ENCODE results near the gene AP5S1. TPM values are rescaled to one million over a fixed set of nuclear protein-coding genes. Genes with fewer than 3 reads are reported as not detected.
A peak's percentile ranks its signal among the peaks of the same experiment; 100 is the strongest.
"Not testable (repeated sequence)": the region's sequence is repeated elsewhere in the genome, so short reads cannot be mapped to it uniquely, and the experiment has no call there.

AP5S1 gene
- total RNA-seq, 2 donors from 2014 or later = 11.7 to 20.2 TPM

DNA sequence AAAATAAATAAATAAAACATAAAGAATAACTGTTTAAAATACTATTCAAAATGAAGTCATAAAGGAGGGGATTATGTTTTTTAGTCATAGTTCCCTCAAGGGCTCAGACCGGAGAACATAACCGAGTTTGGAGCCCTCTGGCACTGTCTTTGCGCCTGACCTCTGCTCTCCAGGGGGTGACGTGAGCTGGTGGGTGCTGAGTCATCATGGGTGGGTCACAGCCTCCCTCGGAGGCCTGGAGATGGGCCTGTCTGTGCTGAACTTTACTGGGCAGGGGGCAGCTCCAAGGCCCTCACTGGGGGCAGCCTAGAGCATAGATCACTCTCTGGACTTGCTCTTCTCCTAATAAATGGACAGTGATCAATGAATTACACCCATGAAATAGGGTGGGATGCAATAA, 23.1 kb downstream of the AP5S1 start:
- no peak overlapping the region for H3K27ac ChIP-seq
- no peaks in the 10 kb centered on the region for H3K9me3 ChIP-seq
- TF ChIP-seq, protein P1, sequence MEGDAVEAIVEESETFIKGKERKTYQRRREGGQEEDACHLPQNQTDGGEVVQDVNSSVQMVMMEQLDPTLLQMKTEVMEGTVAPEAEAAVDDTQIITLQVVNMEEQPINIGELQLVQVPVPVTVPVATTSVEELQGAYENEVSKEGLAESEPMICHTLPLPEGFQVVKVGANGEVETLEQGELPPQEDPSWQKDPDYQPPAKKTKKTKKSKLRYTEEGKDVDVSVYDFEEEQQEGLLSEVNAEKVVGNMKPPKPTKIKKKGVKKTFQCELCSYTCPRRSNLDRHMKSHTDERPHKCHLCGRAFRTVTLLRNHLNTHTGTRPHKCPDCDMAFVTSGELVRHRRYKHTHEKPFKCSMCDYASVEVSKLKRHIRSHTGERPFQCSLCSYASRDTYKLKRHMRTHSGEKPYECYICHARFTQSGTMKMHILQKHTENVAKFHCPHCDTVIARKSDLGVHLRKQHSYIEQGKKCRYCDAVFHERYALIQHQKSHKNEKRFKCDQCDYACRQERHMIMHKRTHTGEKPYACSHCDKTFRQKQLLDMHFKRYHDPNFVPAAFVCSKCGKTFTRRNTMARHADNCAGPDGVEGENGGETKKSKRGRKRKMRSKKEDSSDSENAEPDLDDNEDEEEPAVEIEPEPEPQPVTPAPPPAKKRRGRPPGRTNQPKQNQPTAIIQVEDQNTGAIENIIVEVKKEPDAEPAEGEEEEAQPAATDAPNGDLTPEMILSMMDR (IDR thresholded peaks at IDR 0.05) = no peak
- no peaks in the 10 kb centered on the region for H3K36me3 ChIP-seq
- H3K4me1 ChIP-seq = peaks cover 9% of the 10 kb centered on the region
- intact Hi-C loops (cut with DNase I) = no loop called here
- no peak overlapping the region for H3K4me3 ChIP-seq
- DNase-seq = no peak
- H3K27me3 ChIP-seq = no peaks in the 10 kb centered on the region
- H3K9ac ChIP-seq (ENCODE audit: low read depth in 2 of 2, low read length in 2 of 2) = no peak overlapping the region

DNA sequence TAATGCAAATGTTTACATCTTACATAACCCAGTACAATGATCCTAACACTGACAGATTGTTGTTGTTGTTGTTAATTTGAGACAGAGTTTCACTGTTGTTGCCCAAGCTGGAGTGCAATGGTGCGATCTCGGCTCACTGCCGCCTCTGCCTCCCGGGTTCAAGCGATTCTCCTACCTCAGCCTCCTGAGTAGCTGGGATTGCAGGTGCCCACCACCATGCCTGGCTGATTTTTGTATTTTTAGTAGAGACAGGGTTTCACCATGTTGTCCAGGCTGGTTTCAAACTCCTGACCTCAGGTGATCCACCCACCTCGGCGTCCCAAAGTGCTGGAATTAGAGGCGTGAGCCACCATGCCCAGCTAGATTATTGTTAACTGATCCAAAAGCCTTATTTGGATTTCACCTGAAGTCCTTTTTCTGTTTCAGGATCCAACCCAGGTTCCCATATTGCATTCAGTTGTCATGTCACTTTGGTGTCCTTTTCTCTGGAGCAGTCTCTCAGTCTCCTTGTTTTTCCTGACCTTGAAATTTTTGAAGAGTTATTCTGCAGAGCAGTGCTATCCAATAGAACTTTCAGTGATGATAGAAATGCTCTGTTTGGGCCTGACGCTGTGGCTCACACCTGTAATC, 23.8 kb downstream of the AP5S1 start:
- DNase-seq; H3K27me3 ChIP-seq; H3K36me3 ChIP-seq; H3K4me1 ChIP-seq; intact Hi-C loops (cut with DNase I); H3K27ac ChIP-seq; H3K9ac ChIP-seq (ENCODE audit: low read depth in 2 of 2, low read length in 2 of 2); H3K9me3 ChIP-seq; H3K4me3 ChIP-seq: not testable (repeated sequence)

DNA sequence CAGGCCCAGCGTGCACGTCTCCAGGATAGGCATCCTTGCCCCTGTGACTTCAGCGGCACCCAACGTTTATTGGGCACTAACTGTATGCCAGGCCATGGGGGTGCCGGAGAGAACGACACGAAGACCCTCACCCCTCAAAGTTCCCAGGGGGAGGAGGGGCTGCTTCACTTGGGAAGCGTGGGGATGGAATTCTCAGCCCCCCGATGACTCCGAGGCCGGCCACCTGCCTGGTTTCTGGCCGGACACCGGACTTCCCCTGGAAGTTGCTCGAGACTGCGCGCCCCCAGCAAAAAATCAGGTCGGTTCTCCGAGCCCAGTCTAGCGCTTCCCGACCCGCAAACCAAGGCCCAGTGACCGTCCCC, 26.0 kb downstream of the AP5S1 start:
- intact Hi-C loops (cut with DNase I) = no loop called here
- Histone ChIP-seq H3K4me1 (peaks cover 9% of the 10 kb centered on the region), H3K9ac (ENCODE audit: low read depth in 2 of 2, low read length in 2 of 2) (peak overlapping the region; percentile 93 to 98), H3K4me3 (peak overlapping the region; percentile 96), H3K27ac (peak overlapping the region; percentile 96), H3K27me3 (no peaks in the 10 kb centered on the region), H3K36me3 (no peaks in the 10 kb centered on the region), H3K9me3 (no peaks in the 10 kb centered on the region)
- no peak for DNase-seq
- TF ChIP-seq, protein P1 (IDR thresholded peaks at IDR 0.05) = no peak

DNA sequence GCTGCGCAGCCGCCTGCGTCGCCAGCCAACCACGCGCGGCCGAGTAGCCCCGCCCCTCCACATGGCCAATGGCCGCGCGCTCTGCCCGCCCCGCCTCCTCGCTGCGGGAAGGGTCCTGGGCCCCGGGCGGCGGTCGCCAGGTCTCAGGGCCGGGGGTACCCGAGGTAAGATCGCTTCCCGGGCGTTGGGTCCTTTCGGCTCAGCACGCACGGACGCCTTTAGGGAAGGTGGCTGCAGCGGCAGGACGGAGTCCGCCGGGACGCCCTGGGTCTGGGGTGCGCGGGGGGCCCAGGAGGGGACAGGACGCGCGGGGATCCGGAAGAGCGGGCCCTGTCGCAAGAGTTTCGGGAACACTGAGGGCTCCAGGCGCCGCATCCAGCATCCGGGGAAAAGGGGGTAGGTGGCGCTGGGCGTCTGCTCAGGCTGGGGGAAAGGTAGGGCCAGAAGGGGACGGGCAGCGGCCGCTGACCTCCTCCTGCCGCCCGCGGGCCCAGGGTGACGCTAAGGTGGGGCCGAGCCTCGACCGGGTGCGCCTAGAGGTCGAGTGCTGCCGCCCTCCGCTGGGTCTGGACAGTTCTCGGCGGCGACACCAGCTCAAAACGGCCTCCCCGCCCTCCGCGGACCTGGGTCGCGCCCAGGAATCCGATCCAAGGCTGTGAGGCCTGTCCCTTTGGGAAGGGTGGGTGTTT, 26.5 kb downstream of the AP5S1 start, which contains the start of gene MAVS:
MAVS (plus strand) TSS at position 95 of the 689 bp plus-strand sequence. CDS start 7,791 bp downstream, outside the sequence.
- peak; percentile 92 for DNase-seq
- Histone ChIP-seq H3K9me3 (no peaks in the 10 kb centered on the region), H3K36me3 (no peaks in the 10 kb centered on the region), H3K4me3 (peak within 1 kb of the TSS; percentile 96), H3K9ac (ENCODE audit: low read depth in 2 of 2, low read length in 2 of 2) (peak within 1 kb of the TSS; percentile 93 to 98), H3K27ac (peak within 1 kb of the TSS; percentile 96), H3K4me1 (peaks cover 9% of the 10 kb centered on the region), H3K27me3 (no peaks in the 10 kb centered on the region)
- intact Hi-C loops (cut with DNase I) = no loop called here
- TF ChIP-seq, protein P1 (IDR thresholded peaks at IDR 0.05) = no peak

DNA sequence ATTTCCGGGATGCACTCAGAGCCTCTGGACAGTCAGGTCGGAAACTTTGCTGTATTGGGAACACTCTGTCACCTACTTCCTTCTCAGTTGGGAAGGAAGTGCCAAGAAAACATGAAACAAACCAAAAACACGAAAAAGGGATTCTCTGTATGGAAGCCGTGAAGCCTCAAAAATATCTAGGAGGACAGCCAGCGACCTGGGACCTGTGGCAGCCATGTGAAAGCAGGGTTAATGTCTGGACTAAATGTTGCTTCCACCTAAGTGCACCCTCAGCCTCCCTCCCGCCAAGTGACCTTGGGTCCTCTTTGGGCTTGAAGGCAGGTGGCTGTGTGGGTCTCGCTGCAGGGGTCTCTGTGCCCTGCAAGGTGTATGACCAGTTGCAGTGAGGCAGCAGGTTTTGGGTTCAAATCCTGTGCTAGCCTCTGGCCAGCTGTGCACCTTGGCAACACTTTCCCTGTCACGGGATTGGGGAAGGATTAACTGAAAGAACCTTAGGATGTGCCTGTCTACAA, 27.1 kb downstream of the AP5S1 start:
- H3K9me3 ChIP-seq = no peaks in the 10 kb centered on the region
- TF ChIP-seq, protein P1 (IDR thresholded peaks at IDR 0.05) = no peak
- no peaks in the 10 kb centered on the region for H3K36me3 ChIP-seq

DNA sequence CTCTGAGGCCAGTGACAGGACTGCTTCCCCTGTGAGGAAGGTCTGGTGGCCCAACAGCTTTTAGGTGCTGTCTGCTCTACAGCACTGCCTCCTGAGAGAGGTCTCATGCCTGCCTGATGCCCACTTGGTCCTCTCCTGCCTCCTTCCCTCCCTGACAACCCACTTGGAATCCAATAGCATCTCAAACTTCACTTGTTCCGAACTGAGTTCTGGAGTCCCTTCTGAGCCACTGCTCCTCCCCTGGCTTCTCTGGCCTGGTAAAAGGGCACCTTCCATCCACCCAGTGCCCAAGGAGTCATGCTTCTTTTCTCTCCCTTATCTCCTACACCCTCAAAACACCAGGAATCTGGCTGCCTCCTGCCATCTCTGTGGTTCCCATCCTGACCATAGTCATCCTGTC, 28.2 kb downstream of the AP5S1 start:
- H3K9ac ChIP-seq (ENCODE audit: low read depth in 2 of 2, low read length in 2 of 2) = no peak overlapping the region
- TF ChIP-seq, protein P1 (IDR thresholded peaks at IDR 0.05) = no peak
- H3K9me3 ChIP-seq = no peaks in the 10 kb centered on the region
- H3K4me3 ChIP-seq = no peak overlapping the region
- no peak for DNase-seq
- no peaks in the 10 kb centered on the region for H3K27me3 ChIP-seq
- H3K27ac ChIP-seq = no peak overlapping the region
- intact Hi-C loops (cut with DNase I) = no loop called here
- H3K4me1 ChIP-seq = peaks cover 3% of the 10 kb centered on the region
- no peaks in the 10 kb centered on the region for H3K36me3 ChIP-seq

More for the DNA sequence above, 27.1 kb downstream of the AP5S1 start:
- DNase-seq = no peak
- Histone ChIP-seq H3K27ac (peak overlapping the region; percentile 96), H3K9ac (ENCODE audit: low read depth in 2 of 2, low read length in 2 of 2) (peak overlapping the region; percentile 93 to 98), H3K27me3 (no peaks in the 10 kb centered on the region), H3K4me3 (peak overlapping the region; percentile 96), H3K4me1 (peaks cover 8% of the 10 kb centered on the region)
- intact Hi-C loops (cut with DNase I) = no loop called here

Data from colonic mucosa (tissue), 4 donors.